Measurements from ENCODE around the gene CDC14B.

DNA sequence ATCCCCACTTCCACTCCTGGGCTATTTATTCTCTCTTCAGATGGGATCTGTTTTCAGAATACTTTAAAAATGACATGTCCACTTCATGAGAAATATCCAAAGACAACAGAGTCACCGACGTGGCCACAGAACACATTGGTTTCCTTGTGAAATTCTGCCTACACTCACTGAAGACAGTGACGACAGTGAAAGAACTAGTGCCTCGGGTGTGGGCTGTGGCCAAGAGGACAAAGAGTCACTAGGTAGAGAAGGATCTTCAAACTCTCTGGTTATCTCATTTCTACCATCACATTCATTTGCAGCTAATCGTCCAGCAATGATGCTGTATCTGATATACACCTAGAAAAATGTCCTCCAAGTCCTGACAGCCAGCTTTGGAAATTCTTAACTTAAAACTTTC is 110.6 kb downstream of the CDC14B start:
- no peak for TF ChIP-seq EZH2 (IDR thresholded peaks at IDR 0.05; ENCODE audit: borderline replicate concordance, low read depth, low read length, poor library complexity, severe bottlenecking)
- TF ChIP-seq, protein P1, sequence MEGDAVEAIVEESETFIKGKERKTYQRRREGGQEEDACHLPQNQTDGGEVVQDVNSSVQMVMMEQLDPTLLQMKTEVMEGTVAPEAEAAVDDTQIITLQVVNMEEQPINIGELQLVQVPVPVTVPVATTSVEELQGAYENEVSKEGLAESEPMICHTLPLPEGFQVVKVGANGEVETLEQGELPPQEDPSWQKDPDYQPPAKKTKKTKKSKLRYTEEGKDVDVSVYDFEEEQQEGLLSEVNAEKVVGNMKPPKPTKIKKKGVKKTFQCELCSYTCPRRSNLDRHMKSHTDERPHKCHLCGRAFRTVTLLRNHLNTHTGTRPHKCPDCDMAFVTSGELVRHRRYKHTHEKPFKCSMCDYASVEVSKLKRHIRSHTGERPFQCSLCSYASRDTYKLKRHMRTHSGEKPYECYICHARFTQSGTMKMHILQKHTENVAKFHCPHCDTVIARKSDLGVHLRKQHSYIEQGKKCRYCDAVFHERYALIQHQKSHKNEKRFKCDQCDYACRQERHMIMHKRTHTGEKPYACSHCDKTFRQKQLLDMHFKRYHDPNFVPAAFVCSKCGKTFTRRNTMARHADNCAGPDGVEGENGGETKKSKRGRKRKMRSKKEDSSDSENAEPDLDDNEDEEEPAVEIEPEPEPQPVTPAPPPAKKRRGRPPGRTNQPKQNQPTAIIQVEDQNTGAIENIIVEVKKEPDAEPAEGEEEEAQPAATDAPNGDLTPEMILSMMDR (conservative IDR thresholded peaks at IDR 0.05; ENCODE audit: low read depth, low read length) = no peak

All from A673 (cell line).